Effector memory CD4-positive, alpha-beta T cell (primary cell): ENCODE data around the gene MAPT.
"Not testable (repeated sequence)": the region's sequence is repeated elsewhere in the genome, so short reads cannot be mapped to it uniquely, and the experiment has no call there.

ENCODE experiments used
- DNase-seq, 3 donors: peaks; one replicate each; pipeline ENCODE4 v3.0.0-alpha.2; 2020
- H3K27ac ChIP-seq: 2 replicates; pipeline ENCODE4 v1.7.0; 2013; ENCODE audit warnings: mild to moderate bottlenecking, low read length, moderate library complexity; ENCODE audit not compliant: insufficient read depth, poor library complexity, severe bottlenecking
- H3K27me3 ChIP-seq: replicated peaks from 2 replicates; pipeline ENCODE4 v1.7.0; 2013; ENCODE audit warnings: mild to moderate bottlenecking, low read length; ENCODE audit not compliant: insufficient read depth, control insufficient read depth, poor library complexity, severe bottlenecking
- H3K36me3 ChIP-seq: 2 replicates; pipeline ENCODE4 v1.7.0; 2013; ENCODE audit warnings: mild to moderate bottlenecking, low read length, moderate library complexity; ENCODE audit not compliant: control insufficient read depth, insufficient read depth
- H3K4me1 ChIP-seq: 2 replicates; pipeline ENCODE4 v1.7.0; 2013; ENCODE audit warnings: low read length, mild to moderate bottlenecking; ENCODE audit not compliant: control insufficient read depth, insufficient read depth, poor library complexity, severe bottlenecking
- H3K4me3 ChIP-seq: 2 replicates; pipeline ENCODE4 v1.7.0; 2013; ENCODE audit warnings: low read length, low read depth, mild to moderate bottlenecking; ENCODE audit not compliant: insufficient read depth, poor library complexity, severe bottlenecking
- H3K9me3 ChIP-seq: 2 replicates; pipeline ENCODE4 v1.7.0; 2013; ENCODE audit warnings: mild to moderate bottlenecking, low read length, moderate library complexity; ENCODE audit not compliant: control insufficient read depth

MAPT gene

GRCh38 chr17:45861165-45861564, 33.2 kb upstream of the MAPT start:
- Histone ChIP-seq H3K27me3 (no peaks in the 10 kb centered on the region), H3K9me3 (no peaks in the 10 kb centered on the region), H3K36me3 (no peaks in the 10 kb centered on the region), H3K27ac (no peak overlapping the region), H3K4me3 (no peak overlapping the region), H3K4me1 (peaks cover 4% of the 10 kb centered on the region)
- DNase-seq, result no peak

GRCh38 chr17:45862127-45862526, 32.2 kb upstream of the MAPT start:
- not testable (repeated sequence) for H3K4me1 ChIP-seq, DNase-seq, H3K4me3 ChIP-seq, H3K36me3 ChIP-seq, H3K27ac ChIP-seq, H3K9me3 ChIP-seq, H3K27me3 ChIP-seq

- Histone ChIP-seq H3K36me3 (no peaks in the 10 kb centered on the region), H3K27me3 (no peaks in the 10 kb centered on the region), H3K4me1 (peaks cover 4% of the 10 kb centered on the region), H3K4me3 (no peak overlapping the region), H3K9me3 (no peaks in the 10 kb centered on the region), H3K27ac (no peak overlapping the region)
- DNase-seq, result no peak
These were observed 30.3 kb upstream of the MAPT start for GRCh38 chr17:45863857-45864654.

- no peaks in the 10 kb centered on the region for H3K27me3 ChIP-seq
- no peaks in the 10 kb centered on the region for H3K36me3 ChIP-seq
- no peak overlapping the region for H3K27ac ChIP-seq
- no peak for DNase-seq
- H3K4me3 ChIP-seq, result no peak overlapping the region
- peaks cover 4% of the 10 kb centered on the region for H3K4me1 ChIP-seq
- no peaks in the 10 kb centered on the region for H3K9me3 ChIP-seq
These were observed 27.2 kb upstream of the MAPT start for GRCh38 chr17:45867171-45867570.

- Histone ChIP-seq H3K36me3 (no peaks in the 10 kb centered on the region), H3K4me1 (peaks cover 4% of the 10 kb centered on the region), H3K4me3 (no peak overlapping the region), H3K9me3 (no peaks in the 10 kb centered on the region), H3K27me3 (no peaks in the 10 kb centered on the region), H3K27ac (no peak overlapping the region)
- no peak for DNase-seq
These were observed 26.7 kb upstream of the MAPT start for GRCh38 chr17:45867702-45868101.

GRCh38 chr17:45868276-45868675, 26.1 kb upstream of the MAPT start:
- H3K4me1 ChIP-seq, result peaks cover 4% of the 10 kb centered on the region
- no peak overlapping the region for H3K4me3 ChIP-seq
- H3K9me3 ChIP-seq, result no peaks in the 10 kb centered on the region
- H3K27me3 ChIP-seq, result no peaks in the 10 kb centered on the region
- no peaks in the 10 kb centered on the region for H3K36me3 ChIP-seq
- no peak overlapping the region for H3K27ac ChIP-seq
- DNase-seq, result no peak

GRCh38 chr17:45869676-45870341, 24.5 kb upstream of the MAPT start:
- Histone ChIP-seq H3K9me3 (no peaks in the 10 kb centered on the region), H3K27ac (no peak overlapping the region), H3K4me3 (no peak overlapping the region), H3K27me3 (no peaks in the 10 kb centered on the region), H3K4me1 (peaks cover 12% of the 10 kb centered on the region), H3K36me3 (no peaks in the 10 kb centered on the region)
- DNase-seq, result no peak

GRCh38 chr17:45870342-45870974, 23.9 kb upstream of the MAPT start:
- H3K4me3 ChIP-seq, result no peak overlapping the region
- no peaks in the 10 kb centered on the region for H3K36me3 ChIP-seq
- no peak for DNase-seq
- no peak overlapping the region for H3K27ac ChIP-seq
- no peaks in the 10 kb centered on the region for H3K9me3 ChIP-seq
- no peaks in the 10 kb centered on the region for H3K27me3 ChIP-seq
- H3K4me1 ChIP-seq, result peaks cover 12% of the 10 kb centered on the region

- Histone ChIP-seq H3K27me3 (no peaks in the 10 kb centered on the region), H3K4me3 (no peak overlapping the region), H3K27ac (no peak overlapping the region), H3K4me1 (peaks cover 12% of the 10 kb centered on the region), H3K36me3 (no peaks in the 10 kb centered on the region), H3K9me3 (no peaks in the 10 kb centered on the region)
- no peak for DNase-seq
These were observed 22.6 kb upstream of the MAPT start for GRCh38 chr17:45871718-45872117.

GRCh38 chr17:45873728-45874127, 20.6 kb upstream of the MAPT start:
- Histone ChIP-seq H3K27ac (peak overlapping the region; percentile 49), H3K4me3 (no peak overlapping the region), H3K4me1 (peaks cover 12% of the 10 kb centered on the region), H3K36me3 (no peaks in the 10 kb centered on the region), H3K9me3 (no peaks in the 10 kb centered on the region), H3K27me3 (no peaks in the 10 kb centered on the region)
- peak in 1 of 3 donors; percentile 16 for DNase-seq
